ENCODE data around the gene VTA1.
"Not testable (repeated sequence)": the region's sequence is repeated elsewhere in the genome, so short reads cannot be mapped to it uniquely, and the experiment has no call there.

The VTA1 gene

GRCh38 chr6:142225552-142225951 is 78.5 kb downstream of the VTA1 start:
- no peak for DNase-seq
- no peak for TF ChIP-seq GATA1 (IDR thresholded peaks at IDR 0.05; ENCODE audit: low read depth, low read length)

GRCh38 chr6:142226731-142227130 is 79.7 kb downstream of the VTA1 start:
- DNase-seq = no peak
- TF ChIP-seq GATA1 (IDR thresholded peaks at IDR 0.05; ENCODE audit: low read depth, low read length) (no peak), POLR2A (IDR thresholded peaks at IDR 0.05; ENCODE audit: low read length) (no peak)

GRCh38 chr6:142229518-142230270 is 82.6 kb downstream of the VTA1 start:
- not testable (repeated sequence) for DNase-seq

GRCh38 chr6:142232206-142233044 is 85.4 kb downstream of the VTA1 start:
- DNase-seq = not testable (repeated sequence)

GRCh38 chr6:142233945-142234682 is 87.1 kb downstream of the VTA1 start:
- DNase-seq = no peak
- TF ChIP-seq POLR2A (IDR thresholded peaks at IDR 0.05; ENCODE audit: low read length) (no peak), GATA1 (IDR thresholded peaks at IDR 0.05; ENCODE audit: low read depth, low read length) (no peak)

- TF ChIP-seq GATA1 (IDR thresholded peaks at IDR 0.05; ENCODE audit: low read depth, low read length) (no peak), POLR2A (IDR thresholded peaks at IDR 0.05; ENCODE audit: low read length) (no peak)
- DNase-seq = no peak
Observed at GRCh38 chr6:142235272-142235671, 88.2 kb downstream of the VTA1 start.

- DNase-seq = no peak
- TF ChIP-seq POLR2A (IDR thresholded peaks at IDR 0.05; ENCODE audit: low read length) = no peak
- TF ChIP-seq GATA1 (IDR thresholded peaks at IDR 0.05; ENCODE audit: low read depth, low read length) = no peak
Observed at GRCh38 chr6:142235791-142236190, 88.7 kb downstream of the VTA1 start.

- TF ChIP-seq GATA1 (IDR thresholded peaks at IDR 0.05; ENCODE audit: low read depth, low read length) (no peak), POLR2A (IDR thresholded peaks at IDR 0.05; ENCODE audit: low read length) (no peak)
- no peak for DNase-seq
Observed at GRCh38 chr6:142236691-142237090, 89.6 kb downstream of the VTA1 start.

GRCh38 chr6:142238881-142239280 is 91.8 kb downstream of the VTA1 start:
- DNase-seq = no peak
- TF ChIP-seq GATA1 (IDR thresholded peaks at IDR 0.05; ENCODE audit: low read depth, low read length) (no peak), POLR2A (IDR thresholded peaks at IDR 0.05; ENCODE audit: low read length) (no peak)

- DNase-seq = no peak
- no peak for TF ChIP-seq GATA1 (IDR thresholded peaks at IDR 0.05; ENCODE audit: low read depth, low read length)
- TF ChIP-seq POLR2A (IDR thresholded peaks at IDR 0.05; ENCODE audit: low read length) = no peak
Observed at GRCh38 chr6:142240179-142240578, 93.1 kb downstream of the VTA1 start.

GRCh38 chr6:142241061-142241460 is 94.0 kb downstream of the VTA1 start:
- TF ChIP-seq GATA1 (IDR thresholded peaks at IDR 0.05; ENCODE audit: low read depth, low read length) = no peak
- no peak for TF ChIP-seq POLR2A (IDR thresholded peaks at IDR 0.05; ENCODE audit: low read length)
- no peak for DNase-seq

- TF ChIP-seq POLR2A (IDR thresholded peaks at IDR 0.05; ENCODE audit: low read length) (no peak), GATA1 (IDR thresholded peaks at IDR 0.05; ENCODE audit: low read depth, low read length) (no peak)
- DNase-seq = no peak
Observed at GRCh38 chr6:142242269-142242668, 95.2 kb downstream of the VTA1 start.

GRCh38 chr6:142246960-142247359 is 99.9 kb downstream of the VTA1 start:
- TF ChIP-seq GATA1 (IDR thresholded peaks at IDR 0.05; ENCODE audit: low read depth, low read length) = no peak
- no peak for TF ChIP-seq POLR2A (IDR thresholded peaks at IDR 0.05; ENCODE audit: low read length)
- DNase-seq = no peak

- TF ChIP-seq POLR2A (IDR thresholded peaks at IDR 0.05; ENCODE audit: low read length) (no peak), GATA1 (IDR thresholded peaks at IDR 0.05; ENCODE audit: low read depth, low read length) (no peak)
Observed at GRCh38 chr6:142249266-142249665, 102.2 kb downstream of the VTA1 start.

More at GRCh38 chr6:142249266-142249665, 102.2 kb downstream of the VTA1 start:
- DNase-seq = no peak

Data from erythroblast (primary cell).